Endothelial cell of umbilical vein (primary cell): ENCODE measurements around the gene CDH7. TPM values are rescaled to one million over a fixed set of nuclear protein-coding genes. Genes with fewer than 3 reads are reported as not detected.

Experiments
- BruUV-seq: library from RNA; stranded (reverse); fragments of 400-500 nt; replicated peaks from 2 replicates; lab custom pipeline; 2021; lab: Mats Ljungman, UMichigan
- CTCF ChIA-PET: fragments of 300-600, 350-600 bp; sonication (Branson Sonifier 250); formaldehyde crosslinking; loops from one replicate; lab custom pipeline; 2021; ENCODE audit warnings: antibody characterized with exemption, inconsistent platforms; lab: Charles Lee
- POLR2A ChIA-PET: fragments of 300-600, 350-600 bp; sonication (Branson Sonifier 250); formaldehyde crosslinking; loops from one replicate; lab custom pipeline; 2021; ENCODE audit warnings: antibody characterized with exemption, inconsistent platforms; lab: Charles Lee
- DNase-seq: peaks from one replicate; pipeline ENCODE4 v3.0.0-alpha.2; 2011; ENCODE audit warnings: low read depth, low spot score
- FAIRE-seq: peaks from 2 replicates; lab custom pipeline; 2011; peaks lifted over from hg19 to GRCh38; lab: Jason Lieb, UNC
- H2AFZ ChIP-seq: 2 replicates; pipeline ENCODE4 v1.6.0; 2012; ENCODE audit warnings: low read depth, low read length, control low read depth, inconsistent platforms
- H3K27ac ChIP-seq: 2 replicates; pipeline ENCODE4 v1.5.1; 2011; ENCODE audit warnings: low read depth, mild to moderate bottlenecking, control low read depth, low read length, moderate library complexity; ENCODE audit not compliant: insufficient read depth
- H3K27me3 ChIP-seq, 2 experiments: 2 replicates each; pipeline versions ENCODE4 v1.6.0 to v1.6.1; 2011; ENCODE audit warnings: low read length in 2 of 2, mixed read lengths in 1 of 2; ENCODE audit not compliant: control insufficient read depth in 2 of 2, insufficient read depth in 2 of 2
- H3K36me3 ChIP-seq, 2 experiments: 2 replicates in 1 of 2; 3 replicates in 1 of 2; pipeline ENCODE4 v1.5.1; 2011; ENCODE audit warnings: low read length in 2 of 2, mild to moderate bottlenecking in 1 of 2, moderate library complexity in 1 of 2; ENCODE audit not compliant: control insufficient read depth in 2 of 2, insufficient read depth in 2 of 2; ENCODE audit errors: extremely low read depth in 1 of 2
- H3K4me1 ChIP-seq: 3 replicates; pipeline ENCODE4 v1.5.1; 2011; ENCODE audit warnings: mild to moderate bottlenecking, low read length; ENCODE audit not compliant: control insufficient read depth, insufficient read depth; ENCODE audit errors: extremely low read depth
- H3K4me2 ChIP-seq: 2 replicates; pipeline ENCODE4 v1.6.1; 2011; ENCODE audit warnings: low read length, control low read depth, mixed read lengths; ENCODE audit not compliant: insufficient read depth
- H3K4me3 ChIP-seq, 3 experiments: fragments of 200-600 bp in 1 of 3; sonication (generic), shearing (Covaris generic) in 1 of 3; replicated peaks in 1 of 3; 2 replicates each; pipeline ENCODE4 v1.5.1; 2011 to 2016; ENCODE audit warnings: control low read depth in 3 of 3, low read length in 3 of 3, mild to moderate bottlenecking in 2 of 3, inconsistent platforms in 1 of 3, low read depth in 1 of 3, moderate library complexity in 1 of 3; ENCODE audit not compliant: insufficient read depth in 1 of 3
- H3K79me2 ChIP-seq: 2 replicates; pipeline ENCODE4 v1.6.0; 2012; ENCODE audit warnings: low read length, inconsistent platforms; ENCODE audit not compliant: control insufficient read depth, insufficient read depth
- H3K9ac ChIP-seq: replicated peaks from 2 replicates; pipeline ENCODE3; 2011; ENCODE audit warnings: low read length, control low read depth; ENCODE audit not compliant: insufficient read depth; ENCODE audit errors: extremely low read depth
- H3K9me1 ChIP-seq: replicated peaks from 3 replicates; pipeline ENCODE4 v1.6.0; 2011; ENCODE audit warnings: mild to moderate bottlenecking, low read length; ENCODE audit not compliant: control insufficient read depth, insufficient read depth; ENCODE audit errors: extremely low read depth
- H3K9me3 ChIP-seq: replicated peaks from 2 replicates; pipeline ENCODE4 v1.5.1; 2012; ENCODE audit warnings: low read length, inconsistent platforms; ENCODE audit not compliant: control insufficient read depth, insufficient read depth
- H4K20me1 ChIP-seq: replicated peaks from 2 replicates; pipeline ENCODE3; 2011; ENCODE audit warnings: mild to moderate bottlenecking, low read length; ENCODE audit not compliant: control insufficient read depth, insufficient read depth; ENCODE audit errors: extremely low read depth
- CTCF ChIP-seq, 2 donors: IDR thresholded peaks; 1 replicate in 1 of 2; 2 replicates in 1 of 2; pipeline ENCODE4 v1.5.1; 2011; ENCODE audit warnings: low read length in 2 of 2, mild to moderate bottlenecking in 2 of 2, moderate library complexity in 2 of 2, control low read depth in 1 of 2, inconsistent platforms in 1 of 2, low read depth in 1 of 2; ENCODE audit not compliant: insufficient read depth in 1 of 2; ENCODE audit errors: extremely low read depth in 1 of 2
- EZH2 ChIP-seq: IDR thresholded peaks from 2 replicates; pipeline ENCODE4 v1.6.1; 2012; ENCODE audit warnings: borderline replicate concordance, low read depth, mild to moderate bottlenecking, moderate library complexity, low read length, inconsistent platforms; ENCODE audit not compliant: severe bottlenecking
- FOS ChIP-seq: IDR thresholded peaks from 2 replicates; pipeline ENCODE4 v1.6.1; 2011; ENCODE audit warnings: mild to moderate bottlenecking, low read length, moderate library complexity, borderline replicate concordance; ENCODE audit not compliant: insufficient read depth
- GATA2 ChIP-seq: IDR thresholded peaks from 2 replicates; pipeline ENCODE4 v1.7.0; 2011; ENCODE audit warnings: low read depth, mild to moderate bottlenecking, moderate library complexity, mixed read lengths, low read length; ENCODE audit not compliant: insufficient read length, insufficient read depth
- JUN ChIP-seq: IDR thresholded peaks from 2 replicates; pipeline ENCODE4 v1.6.1; 2011; ENCODE audit warnings: borderline replicate concordance, low read depth; ENCODE audit not compliant: insufficient read length, insufficient read depth
- MAX ChIP-seq: IDR thresholded peaks from 2 replicates; pipeline ENCODE4 v1.6.1; 2011; ENCODE audit not compliant: insufficient read depth, insufficient read length
- MYC ChIP-seq: IDR thresholded peaks from one replicate; pipeline ENCODE4 v1.6.1; 2011; ENCODE audit warnings: mild to moderate bottlenecking, low read depth, low read length
- POLR2A ChIP-seq: IDR thresholded peaks from 2 replicates; pipeline ENCODE4 v1.6.1; 2012; ENCODE audit warnings: low read depth, mild to moderate bottlenecking, control low read depth, low read length
- POLR2AphosphoS5 ChIP-seq: IDR thresholded peaks from 2 replicates; pipeline ENCODE4 v1.6.1; 2012; ENCODE audit warnings: low read depth, mild to moderate bottlenecking, control low read depth, low read length, moderate library complexity; ENCODE audit not compliant: insufficient read depth
- dilution Hi-C: fragments of 300-500 bp; cut with MboI; formaldehyde crosslinking; loops from one replicate; pipeline ENCODE4 v1.15.0; 2019; ENCODE audit warnings: low sequenced_read_pairs; ENCODE audit not compliant: extremely low pct_ligation_motif_present
- intact Hi-C: fragments of 100-400 bp; cut with micrococcal nuclease; formaldehyde crosslinking; loops from one replicate; pipeline ENCODE4 v1.10.0; 2022
- polyA plus RNA-seq, 4 experiments: library from polyadenylated mRNA; depleted of rRNA in 3 of 4; stranded (reverse) in 3 of 4; unstranded in 1 of 4; fragments of >200 nt; gene quantifications; 2 replicates each; pipeline versions ENCODE4 v1.2.1 to v1.2.3, GENCODE V29; 2011 to 2012; ENCODE audit warnings: missing spikeins in 1 of 4
- total RNA-seq: library from RNA; stranded (reverse); gene quantifications from 2 replicates; pipeline ENCODE4 v1.2.3, GENCODE V29; 2021

The CDH7 gene
- total and polyA plus RNA-seq, 2 donors (not counting 3 experiments of a cell fraction or from before 2014, with no cell fraction given): not detected

DNA sequence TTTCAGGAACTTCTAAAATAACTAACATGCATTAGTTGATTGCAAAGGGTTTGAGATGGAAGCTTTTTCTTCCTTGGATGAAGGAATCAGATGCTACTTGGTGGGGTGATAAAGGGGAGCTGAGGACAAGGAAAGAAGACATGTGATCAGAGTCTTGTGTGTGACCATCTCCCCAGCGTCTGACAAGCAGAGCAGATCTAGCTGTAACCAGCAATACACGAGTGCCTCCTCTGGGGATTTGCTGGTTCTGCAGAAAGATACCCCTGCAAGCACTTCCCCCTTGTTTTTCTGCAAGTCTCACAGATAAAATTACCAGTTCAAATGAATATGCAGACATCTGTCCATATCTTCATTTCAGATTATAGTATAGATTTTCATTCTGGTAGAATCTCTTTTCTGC lies 2.7 kb downstream of the CDH7 start:
- no peaks in the 10 kb centered on the region for H4K20me1 ChIP-seq
- FAIRE-seq (no peak), DNase-seq (no peak)
- TF ChIP-seq EZH2 (no peak), GATA2 (no peak), POLR2A (no peak)
- peaks cover 0 to 2% of the 10 kb centered on the region in 2 experiments for H3K27me3 ChIP-seq
- POLR2A ChIA-PET: no interaction called here
- CTCF ChIA-PET: no interaction called here
- H3K4me1 ChIP-seq: no peaks in the 10 kb centered on the region
- no peaks in the 10 kb centered on the region for H3K79me2 ChIP-seq
- H3K36me3 ChIP-seq: no peaks in the 10 kb centered on the region
- H3K9me3 ChIP-seq: peaks cover 2% of the 10 kb centered on the region
- H3K4me3 ChIP-seq: no peak overlapping the region
- H2AFZ ChIP-seq: no peak overlapping the region
- dilution Hi-C loops: no loop called here
- no peak overlapping the region for H3K4me2 ChIP-seq
- intact Hi-C loops: no loop called here
- no TSS peak for BruUV-seq
- H3K27ac ChIP-seq: no peak overlapping the region
- no peak overlapping the region for H3K9ac ChIP-seq
- no peaks in the 10 kb centered on the region for H3K9me1 ChIP-seq

DNA sequence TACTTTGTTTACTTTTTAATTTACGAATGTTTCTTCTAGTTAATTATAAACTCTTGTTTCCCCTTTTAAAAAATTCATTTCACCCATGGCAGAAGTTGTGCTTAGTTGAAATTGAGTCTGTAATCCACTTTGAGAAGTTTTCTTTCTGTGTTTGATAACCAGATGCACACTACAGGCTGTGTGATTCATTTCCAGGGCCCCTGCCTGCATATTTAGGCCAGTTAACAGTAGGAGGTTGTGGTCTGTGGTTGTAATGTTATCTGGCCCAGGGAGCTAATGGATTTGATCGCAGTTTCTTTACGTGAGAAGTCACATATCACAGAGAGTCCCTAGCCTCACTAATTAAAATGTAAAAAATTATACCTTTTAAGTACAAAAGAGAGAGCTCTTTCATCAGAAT lies 3.3 kb downstream of the CDH7 start:
- no peak overlapping the region for H2AFZ ChIP-seq
- FAIRE-seq: no peak
- intact Hi-C loops (no loop called here), dilution Hi-C loops (no loop called here)
- ChIA-PET CTCF (no interaction called here), POLR2A (no interaction called here)
- H3K4me3 ChIP-seq: no peak overlapping the region
- H3K4me2 ChIP-seq: no peak overlapping the region
- H3K27me3 ChIP-seq: peaks cover 0 to 2% of the 10 kb centered on the region in 2 experiments
- peaks cover 2% of the 10 kb centered on the region for H3K9me3 ChIP-seq
- no peaks in the 10 kb centered on the region for H3K9me1 ChIP-seq
- no peak overlapping the region for H3K27ac ChIP-seq
- no peak for DNase-seq
- no peak overlapping the region for H3K9ac ChIP-seq
- TF ChIP-seq MYC: no peak
- no peak for TF ChIP-seq JUN
- TF ChIP-seq MAX: no peak
- no peak for TF ChIP-seq GATA2
- TF ChIP-seq POLR2A: no peak
- TF ChIP-seq POLR2AphosphoS5: no peak
- no peak for TF ChIP-seq EZH2
- no peak for TF ChIP-seq FOS
- no peak for TF ChIP-seq CTCF (IDR thresholded peaks at IDR 0.05; ENCODE audit: extremely low read depth in 1 of 2, insufficient read depth in 1 of 2, low read depth in 1 of 2, low read length in 2 of 2)
- H3K4me1 ChIP-seq: no peaks in the 10 kb centered on the region
- no peaks in the 10 kb centered on the region for H3K79me2 ChIP-seq
- no peaks in the 10 kb centered on the region for H3K36me3 ChIP-seq
- no peaks in the 10 kb centered on the region for H4K20me1 ChIP-seq
- no TSS peak for BruUV-seq
